ENCODE data around the gene CNOT6L. TPM values are rescaled to one million over a fixed set of nuclear protein-coding genes. Genes with fewer than 3 reads are reported as not detected.

Gene CNOT6L
- total RNA-seq, 1 experiment from 2014 or later = 14.5 TPM

DNA sequence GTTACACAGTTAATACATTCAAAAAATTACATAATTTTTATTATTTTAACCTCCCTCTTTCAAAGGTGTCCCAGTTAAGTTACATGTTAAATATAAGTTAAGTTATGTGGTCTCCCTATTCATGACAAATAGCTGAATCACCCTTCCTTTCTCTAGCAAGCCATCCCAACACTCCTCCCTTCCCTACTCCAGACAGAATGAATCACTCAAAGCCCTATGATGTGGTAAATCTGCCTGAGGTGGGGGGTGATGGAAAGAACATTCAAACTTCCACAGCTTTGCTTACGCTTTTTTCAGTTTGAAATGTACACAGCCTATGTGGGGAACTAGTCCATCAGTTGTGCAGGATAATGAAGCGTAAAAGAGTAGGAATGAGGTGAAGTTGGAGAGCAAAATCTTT lies 123.4 kb downstream of the CNOT6L start:
- Histone ChIP-seq H2BK20ac (ENCODE audit: low read depth, low read length, poor library complexity, severe bottlenecking) (no peak overlapping the region), H2BK120ac (ENCODE audit: low read depth, low read length, poor library complexity, severe bottlenecking) (no peak overlapping the region), H3K4me1 (ENCODE audit: insufficient read depth, low read length) (peaks cover 2% of the 10 kb centered on the region; the same call in 1 of the 2 replicates), H2AK5ac (ENCODE audit: insufficient read length, low read length) (no peak overlapping the region), H2BK15ac (ENCODE audit: low read depth, low read length) (no peak overlapping the region), H3K23me2 (ENCODE audit: insufficient read length, low read depth, low read length, poor library complexity, severe bottlenecking) (no peaks in the 10 kb centered on the region), H3K79me2 (ENCODE audit: insufficient read depth, low read length) (no peaks in the 10 kb centered on the region), H2AFZ (ENCODE audit: low read length) (peak overlapping the region; percentile 48), H3K14ac (ENCODE audit: insufficient read depth, low read length) (no peak overlapping the region), H3K23ac (ENCODE audit: insufficient read length, low read depth, low read length) (no peak overlapping the region), H2BK5ac (ENCODE audit: insufficient read length, low read length) (no peak overlapping the region), H3K9ac (ENCODE audit: extremely low read depth, insufficient read length, low read length) (no peak overlapping the region), H3K4ac (ENCODE audit: low read depth, low read length) (no peak overlapping the region; the same call in 1 of the 2 replicates), H3K4me2 (ENCODE audit: insufficient read depth, insufficient read length, low read length) (no peak overlapping the region), H3K27ac (ENCODE audit: insufficient read length, low read depth, low read length) (no peak overlapping the region), H3K18ac (ENCODE audit: insufficient read length, low read depth, low read length) (no peak overlapping the region), H3K56ac (ENCODE audit: insufficient read length, low read depth, low read length) (no peak overlapping the region), H3K79me1 (ENCODE audit: insufficient read depth, low read depth, low read length, poor library complexity, severe bottlenecking) (no peaks in the 10 kb centered on the region), H3T11ph (ENCODE audit: low read length) (no peak overlapping the region), H3K27me3 (ENCODE audit: insufficient read depth, low read length) (no peaks in the 10 kb centered on the region), H4K5ac (ENCODE audit: insufficient read length, low read depth, low read length) (no peak overlapping the region), H2BK12ac (ENCODE audit: insufficient read length, low read depth, low read length) (no peak overlapping the region), H3K9me3 (ENCODE audit: control insufficient read depth, low read depth, low read length) (no peaks in the 10 kb centered on the region), H4K20me1 (ENCODE audit: control insufficient read depth, insufficient read depth, insufficient read length) (no peaks in the 10 kb centered on the region), H4K91ac (ENCODE audit: insufficient read length, low read depth, low read length) (no peak overlapping the region), H4K8ac (replicated peaks; ENCODE audit: insufficient read length, low read depth, low read length) (no peak overlapping the region)
- Mint-ChIP-seq H3K27me3 (ENCODE audit: low read depth) (no peaks in the 10 kb centered on the region), H3K27ac (no peak overlapping the region), H3K36me3 (ENCODE audit: insufficient read depth in 1 of 3, low read depth in 3 of 3) (no peaks in the 10 kb centered on the region), H3K4me1 (peaks cover 16 to 23% of the 10 kb centered on the region in 2 experiments), H3K9me3 (no peaks in the 10 kb centered on the region), H3K4me3 (no peak overlapping the region)
- no CpG with 5 or more reads among the region's 2 CpGs for WGBS (ENCODE audit: extremely low coverage, insufficient read length, low lambda C conversion rate)
- DNase-seq = no peak
- TF ChIP-seq, protein P1, sequence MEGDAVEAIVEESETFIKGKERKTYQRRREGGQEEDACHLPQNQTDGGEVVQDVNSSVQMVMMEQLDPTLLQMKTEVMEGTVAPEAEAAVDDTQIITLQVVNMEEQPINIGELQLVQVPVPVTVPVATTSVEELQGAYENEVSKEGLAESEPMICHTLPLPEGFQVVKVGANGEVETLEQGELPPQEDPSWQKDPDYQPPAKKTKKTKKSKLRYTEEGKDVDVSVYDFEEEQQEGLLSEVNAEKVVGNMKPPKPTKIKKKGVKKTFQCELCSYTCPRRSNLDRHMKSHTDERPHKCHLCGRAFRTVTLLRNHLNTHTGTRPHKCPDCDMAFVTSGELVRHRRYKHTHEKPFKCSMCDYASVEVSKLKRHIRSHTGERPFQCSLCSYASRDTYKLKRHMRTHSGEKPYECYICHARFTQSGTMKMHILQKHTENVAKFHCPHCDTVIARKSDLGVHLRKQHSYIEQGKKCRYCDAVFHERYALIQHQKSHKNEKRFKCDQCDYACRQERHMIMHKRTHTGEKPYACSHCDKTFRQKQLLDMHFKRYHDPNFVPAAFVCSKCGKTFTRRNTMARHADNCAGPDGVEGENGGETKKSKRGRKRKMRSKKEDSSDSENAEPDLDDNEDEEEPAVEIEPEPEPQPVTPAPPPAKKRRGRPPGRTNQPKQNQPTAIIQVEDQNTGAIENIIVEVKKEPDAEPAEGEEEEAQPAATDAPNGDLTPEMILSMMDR (conservative IDR thresholded peaks at IDR 0.05) = no peak

Measured in H9 (cell line).